IMR-90 (cell line): ENCODE results near the gene EDN3. TPM values are rescaled to one million over a fixed set of nuclear protein-coding genes. Genes with fewer than 3 reads are reported as not detected.

Experiments used
- ATAC-seq: fragments of 200-7000 bp; cut with Tn5 transposase; 2 replicates; pipeline ENCODE4 v1.9.1; 2020; ENCODE audit warnings: low read depth, mild to moderate bottlenecking, moderate library complexity
- BruUV-seq: library from RNA; stranded (reverse); fragments of 400-500 nt; replicated peaks from 2 replicates; lab custom pipeline; 2021; lab: Mats Ljungman, UMichigan
- CTCF ChIA-PET: fragments of 300-600 bp; formaldehyde crosslinking; extraction: SDS; loops from one replicate; lab custom pipeline; 2021; ENCODE audit warnings: antibody characterized with exemption; lab: Yijun Ruan, JAX
- POLR2A ChIA-PET: fragments of 300-600 bp; sonication (Branson Sonifier 250); formaldehyde crosslinking; loops from one replicate; lab custom pipeline; 2022; ENCODE audit warnings: antibody characterized with exemption; ENCODE audit not compliant: unreplicated experiment; lab: Charles Lee
- DNase-seq: peaks from one replicate; pipeline ENCODE4 v3.0.0; 2013
- H2AFZ ChIP-seq: replicated peaks from 2 replicates; pipeline ENCODE3; 2013; ENCODE audit warnings: low read length, mild to moderate bottlenecking; ENCODE audit not compliant: poor library complexity
- H2AK5ac ChIP-seq: 2 replicates; pipeline ENCODE4 v1.6.1; 2013; ENCODE audit warnings: low read depth, low read length, inconsistent platforms
- H2AK9ac ChIP-seq: replicated peaks from 2 replicates; pipeline ENCODE3; 2013; ENCODE audit warnings: mild to moderate bottlenecking, low read depth, low read length, moderate library complexity; ENCODE audit not compliant: poor library complexity
- H2BK120ac ChIP-seq: 2 replicates; pipeline ENCODE4 v1.6.1; 2013; ENCODE audit warnings: low read depth, low read length, inconsistent platforms
- H2BK15ac ChIP-seq: 3 replicates; pipeline ENCODE4 v1.6.1; 2013; ENCODE audit warnings: low read depth, low read length, inconsistent platforms
- H2BK20ac ChIP-seq: 2 replicates; pipeline ENCODE4 v1.6.1; 2013; ENCODE audit warnings: low read depth, mild to moderate bottlenecking, inconsistent platforms, low read length, moderate library complexity
- H2BK5ac ChIP-seq: 2 replicates; pipeline ENCODE4 v1.6.1; 2013; ENCODE audit warnings: mild to moderate bottlenecking, low read depth, low read length, inconsistent platforms; ENCODE audit not compliant: poor library complexity, severe bottlenecking
- H3K14ac ChIP-seq: replicated peaks from 2 replicates; pipeline ENCODE4 v1.6.1; 2013; ENCODE audit warnings: low read depth, low read length, inconsistent platforms
- H3K18ac ChIP-seq: 2 replicates; pipeline ENCODE4 v1.6.1; 2013; ENCODE audit warnings: low read depth, low read length, control low read depth
- H3K23ac ChIP-seq: 2 replicates; pipeline ENCODE4 v1.6.1; 2013; ENCODE audit warnings: low read depth, low read length, inconsistent platforms
- H3K27ac ChIP-seq: 2 replicates; pipeline ENCODE4 v1.5.1; 2013; ENCODE audit warnings: mild to moderate bottlenecking, control low read depth, low read length; ENCODE audit not compliant: insufficient read depth
- H3K27me3 ChIP-seq: 2 replicates; pipeline ENCODE4 v1.6.1; 2013; ENCODE audit warnings: low read length; ENCODE audit not compliant: control insufficient read depth, insufficient read depth
- H3K36me3 ChIP-seq: 2 replicates; pipeline ENCODE4 v1.6.1; 2013; ENCODE audit warnings: low read length, mixed read lengths; ENCODE audit not compliant: control insufficient read depth, insufficient read depth
- H3K4ac ChIP-seq: 2 replicates; pipeline ENCODE4 v1.6.1; 2013; ENCODE audit warnings: low read depth, low read length, inconsistent platforms
- H3K4me1 ChIP-seq: 2 replicates; pipeline ENCODE4 v1.6.1; 2013; ENCODE audit warnings: low read length, mixed read lengths; ENCODE audit not compliant: control insufficient read depth, insufficient read depth
- H3K4me2 ChIP-seq: 2 replicates; pipeline ENCODE4 v1.6.1; 2013; ENCODE audit warnings: low read depth, mild to moderate bottlenecking, control low read depth, low read length, moderate library complexity
- H3K4me3 ChIP-seq: 2 replicates; pipeline ENCODE4 v1.5.1; 2013; ENCODE audit warnings: low read depth, mild to moderate bottlenecking, control low read depth, low read length, moderate library complexity; ENCODE audit not compliant: insufficient read depth
- H3K56ac ChIP-seq: 2 replicates; pipeline ENCODE4 v1.6.1; 2013; ENCODE audit warnings: low read length, inconsistent platforms; ENCODE audit not compliant: insufficient read depth; ENCODE audit errors: extremely low read depth
- H3K79me1 ChIP-seq, 2 experiments: 2 replicates each; pipeline ENCODE4 v1.6.1; 2013; ENCODE audit warnings: low read length in 2 of 2, inconsistent platforms in 1 of 2, low read depth in 1 of 2
- H3K9ac ChIP-seq: 2 replicates; pipeline ENCODE4 v1.6.1; 2013; ENCODE audit warnings: low read depth, low read length, control low read depth
- H3K9me1 ChIP-seq: 2 replicates; pipeline ENCODE4 v1.6.1; 2013; ENCODE audit warnings: low read length, inconsistent platforms; ENCODE audit not compliant: insufficient read depth
- H3K9me3 ChIP-seq: 2 replicates; pipeline ENCODE4 v1.6.1; 2013; ENCODE audit warnings: low read length; ENCODE audit not compliant: control insufficient read depth, insufficient read depth
- H4K20me1 ChIP-seq: 2 replicates; pipeline ENCODE4 v1.6.1; 2013; ENCODE audit warnings: low read length, inconsistent platforms; ENCODE audit not compliant: insufficient read depth
- H4K5ac ChIP-seq: 2 replicates; pipeline ENCODE4 v1.6.1; 2013; ENCODE audit warnings: mild to moderate bottlenecking, low read depth, low read length, control low read depth
- H4K8ac ChIP-seq, 2 experiments: 2 replicates each; pipeline ENCODE4 v1.6.1; 2013; ENCODE audit warnings: low read depth in 2 of 2, low read length in 2 of 2, control low read depth in 1 of 2, inconsistent platforms in 1 of 2
- H4K91ac ChIP-seq: 2 replicates; pipeline ENCODE4 v1.6.1; 2013; ENCODE audit warnings: low read depth, low read length, inconsistent platforms; ENCODE audit not compliant: insufficient read depth
- BHLHE40 ChIP-seq: fragments of 150-350 bp; IDR thresholded peaks from 2 replicates; pipeline ENCODE4 v1.6.1; 2016; ENCODE audit warnings: mild to moderate bottlenecking, low read depth, low read length
- CEBPB ChIP-seq: IDR thresholded peaks from 2 replicates; pipeline ENCODE4 v1.6.1; 2012; ENCODE audit warnings: low read depth, low read length, improper control_type of control experiment
- CHD1 ChIP-seq: IDR thresholded peaks from 2 replicates; pipeline ENCODE4 v1.6.1; 2012; ENCODE audit warnings: low read depth, low read length, improper control_type of control experiment
- CTCF ChIP-seq: conservative IDR thresholded peaks from 2 replicates; pipeline ENCODE4 v1.5.1; 2012; ENCODE audit warnings: mild to moderate bottlenecking, low read depth, low read length, improper control_type of control experiment
- ELK1 ChIP-seq: fragments of 150-350 bp; IDR thresholded peaks from 2 replicates; pipeline ENCODE4 v1.6.1; 2016; ENCODE audit warnings: low read depth, mild to moderate bottlenecking, low read length, moderate library complexity, borderline replicate concordance
- MAFK ChIP-seq: IDR thresholded peaks from 2 replicates; pipeline ENCODE4 v1.6.1; 2012; ENCODE audit warnings: low read depth, low read length, improper control_type of control experiment
- MAZ ChIP-seq: IDR thresholded peaks from 2 replicates; pipeline ENCODE4 v1.6.1; 2012; ENCODE audit warnings: low read depth, mild to moderate bottlenecking, low read length, improper control_type of control experiment, moderate library complexity, borderline replicate concordance
- MXI1 ChIP-seq: IDR thresholded peaks from 2 replicates; pipeline ENCODE4 v1.6.1; 2012; ENCODE audit warnings: low read depth, mild to moderate bottlenecking, low read length, moderate library complexity, borderline replicate concordance
- NFE2L2 ChIP-seq: fragments of 150-350 bp; IDR thresholded peaks from 2 replicates; pipeline ENCODE4 v1.6.1; 2016; ENCODE audit warnings: low read depth, mild to moderate bottlenecking, low read length
- POLR2A ChIP-seq: IDR thresholded peaks from 2 replicates; pipeline ENCODE4 v1.6.1; 2012; ENCODE audit warnings: mild to moderate bottlenecking, low read depth, low read length
- RAD21 ChIP-seq: IDR thresholded peaks from 2 replicates; pipeline ENCODE4 v1.6.1; 2012; ENCODE audit warnings: low read length, improper control_type of control experiment
- RCOR1 ChIP-seq: IDR thresholded peaks from 2 replicates; pipeline ENCODE4 v1.6.1; 2012; ENCODE audit warnings: mild to moderate bottlenecking, low read length, improper control_type of control experiment; ENCODE audit not compliant: insufficient replicate concordance
- RFX5 ChIP-seq: IDR thresholded peaks from 2 replicates; pipeline ENCODE4 v1.8.0; 2012; ENCODE audit warnings: low read depth, mild to moderate bottlenecking, low read length, moderate library complexity
- SMC3 ChIP-seq: fragments of 150-350 bp; IDR thresholded peaks from 2 replicates; pipeline ENCODE4 v1.6.1; 2016; ENCODE audit warnings: low read depth, mild to moderate bottlenecking, antibody characterized with exemption, low read length, moderate library complexity
- USF2 ChIP-seq: fragments of 150-350 bp; IDR thresholded peaks from 2 replicates; pipeline ENCODE4 v1.6.1; 2017; ENCODE audit warnings: mild to moderate bottlenecking, antibody characterized with exemption, low read length, low read depth
- WGBS, 2 experiments: methylation state at CpG; one replicate each; pipeline versions ENCODE4 v1.1.5 to v1.1.7; 2013; ENCODE audit warnings: missing lambda C conversion rate in 2 of 2; ENCODE audit not compliant: insufficient read length in 1 of 2; ENCODE audit errors: extremely low coverage in 2 of 2; 5-methylcytosine and 5-hydroxymethylcytosine counted together
- dilution Hi-C: fragments of 300-500 bp; cut with HindIII; formaldehyde crosslinking; loops from one replicate; pipeline ENCODE4 v1.14.3; 2018; ENCODE audit warnings: low sequenced_read_pairs; ENCODE audit not compliant: unreplicated experiment
- in situ Hi-C: fragments of 300-500 bp; cut with MboI; formaldehyde crosslinking; loops from 3 replicates; pipeline ENCODE4 v1.14.3; 2019; ENCODE audit warnings: low sequenced_read_pairs, inconsistent platforms, mixed read lengths
- intact Hi-C: fragments of 100-400 bp; cut with micrococcal nuclease; formaldehyde crosslinking; loops from 2 replicates; pipeline ENCODE4 v1.10.0; 2022
- polyA plus RNA-seq, 3 experiments: library from polyadenylated mRNA; depleted of rRNA; stranded (reverse); fragments of >200 nt; gene quantifications; 2 replicates each; pipeline ENCODE4 v1.2.3, GENCODE V29; 2012; ENCODE audit warnings: low replicate concordance in 1 of 3
- total RNA-seq: library from RNA; depleted of rRNA; stranded (reverse); fragments of >200 nt; gene quantifications from 2 replicates; pipeline ENCODE4 v1.2.3, GENCODE V29; 2012

The EDN3 gene
- total and polyA plus RNA-seq, 2 of the 4 experiments (the other 2 are of a cell fraction), result not detected

GRCh38 chr20:59308493-59309201 is 8.2 kb downstream of the EDN3 start:
- no peak overlapping the region for H3K18ac ChIP-seq
- ChIA-PET CTCF (no interaction called here), POLR2A (no interaction called here)
- no peak for TF ChIP-seq MXI1
- no peak for TF ChIP-seq RAD21
- no peak for TF ChIP-seq MAFK
- TF ChIP-seq BHLHE40, result no peak
- no peak for TF ChIP-seq ELK1
- no peak for TF ChIP-seq CHD1
- TF ChIP-seq MAZ, result no peak
- no peak for TF ChIP-seq POLR2A
- TF ChIP-seq RCOR1, result no peak
- TF ChIP-seq SMC3, result no peak
- TF ChIP-seq USF2, result no peak
- no peak for TF ChIP-seq CTCF
- TF ChIP-seq RFX5, result no peak
- no peak for TF ChIP-seq CEBPB
- no peak for TF ChIP-seq NFE2L2
- intact Hi-C loops (no loop called here), in situ Hi-C loops (no loop called here), dilution Hi-C loops (no loop called here)
- H2BK120ac ChIP-seq, result no peak overlapping the region
- no peaks in the 10 kb centered on the region for H3K9me1 ChIP-seq
- peaks cover 2% of the 10 kb centered on the region; the same call in 1 of the 2 replicates for H3K9me3 ChIP-seq
- H4K5ac ChIP-seq, result no peak overlapping the region
- no peak overlapping the region for H3K4me2 ChIP-seq
- no TSS peak for BruUV-seq
- H2AK5ac ChIP-seq, result no peak overlapping the region
- no peak overlapping the region for H2AFZ ChIP-seq
- no peaks in the 10 kb centered on the region for H3K4me1 ChIP-seq
- H4K91ac ChIP-seq, result no peak overlapping the region
- no peak overlapping the region for H3K27ac ChIP-seq
- no peak overlapping the region for H3K56ac ChIP-seq
- H2BK20ac ChIP-seq, result no peak overlapping the region
- H3K36me3 ChIP-seq, result no peaks in the 10 kb centered on the region
- no peak overlapping the region for H2AK9ac ChIP-seq
- H4K8ac ChIP-seq, result no peak overlapping the region
- H2BK5ac ChIP-seq, result no peak overlapping the region
- no peaks in the 10 kb centered on the region for H3K27me3 ChIP-seq
- no peak overlapping the region for H3K4me3 ChIP-seq
- no peaks in the 10 kb centered on the region for H3K79me1 ChIP-seq
- H3K9ac ChIP-seq, result no peak overlapping the region
- ATAC-seq, result no peak
- 80% methylated on average over 1 of the region's 10 CpGs; no CpG with 5 or more reads in 1 of the 2 experiments for WGBS, 2 experiments
- H3K23ac ChIP-seq, result no peak overlapping the region
- H3K4ac ChIP-seq, result no peak overlapping the region
- no peak overlapping the region for H2BK15ac ChIP-seq
- DNase-seq, result no peak
- no peaks in the 10 kb centered on the region for H4K20me1 ChIP-seq
- H3K14ac ChIP-seq, result no peak overlapping the region
